Testis (tissue), 2 donors: Measurements from ENCODE around the gene PPA1.

Experiments used
- POLR2A ChIP-seq: fragments of 450-650 bp; IDR thresholded peaks from one replicate; pipeline ENCODE4 v1.6.1; 2017; ENCODE audit warnings: antibody characterized with exemption, mild to moderate bottlenecking, moderate library complexity
- TF ChIP-seq, protein P1 (sequence below), 3 experiments: fragments of 450-650 bp in 2 of 3; fragments of 200-600 bp in 1 of 3; sonication (generic) in 1 of 3; IDR thresholded peaks; one replicate each; pipeline ENCODE4 v1.5.1; 2016 to 2019; ENCODE audit warnings: antibody characterized with exemption in 3 of 3, mild to moderate bottlenecking in 2 of 3, moderate library complexity in 1 of 3

DNA sequence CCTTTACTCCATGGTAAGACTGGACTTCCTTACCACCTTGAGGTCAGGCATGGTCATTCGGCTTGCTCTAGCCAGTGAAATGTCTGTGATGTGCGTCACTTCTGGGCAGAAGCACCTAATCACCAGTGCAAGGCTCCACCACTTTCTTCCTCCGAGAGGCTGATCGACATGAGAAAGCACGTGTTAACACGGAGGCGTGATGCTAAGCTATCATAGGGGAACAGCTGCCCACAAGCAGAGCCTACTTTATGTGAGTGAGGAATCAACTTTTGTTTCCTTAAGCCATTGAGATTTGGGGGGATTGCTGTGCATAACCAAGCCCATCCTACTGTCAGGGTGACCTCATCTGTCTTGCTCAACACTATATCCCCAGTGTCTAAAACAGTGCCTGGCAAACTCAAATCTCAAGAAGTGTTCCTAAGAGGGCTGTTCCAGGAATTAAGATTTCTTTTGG lies 39.8 kb downstream of the PPA1 start:
- TF ChIP-seq, protein P1, sequence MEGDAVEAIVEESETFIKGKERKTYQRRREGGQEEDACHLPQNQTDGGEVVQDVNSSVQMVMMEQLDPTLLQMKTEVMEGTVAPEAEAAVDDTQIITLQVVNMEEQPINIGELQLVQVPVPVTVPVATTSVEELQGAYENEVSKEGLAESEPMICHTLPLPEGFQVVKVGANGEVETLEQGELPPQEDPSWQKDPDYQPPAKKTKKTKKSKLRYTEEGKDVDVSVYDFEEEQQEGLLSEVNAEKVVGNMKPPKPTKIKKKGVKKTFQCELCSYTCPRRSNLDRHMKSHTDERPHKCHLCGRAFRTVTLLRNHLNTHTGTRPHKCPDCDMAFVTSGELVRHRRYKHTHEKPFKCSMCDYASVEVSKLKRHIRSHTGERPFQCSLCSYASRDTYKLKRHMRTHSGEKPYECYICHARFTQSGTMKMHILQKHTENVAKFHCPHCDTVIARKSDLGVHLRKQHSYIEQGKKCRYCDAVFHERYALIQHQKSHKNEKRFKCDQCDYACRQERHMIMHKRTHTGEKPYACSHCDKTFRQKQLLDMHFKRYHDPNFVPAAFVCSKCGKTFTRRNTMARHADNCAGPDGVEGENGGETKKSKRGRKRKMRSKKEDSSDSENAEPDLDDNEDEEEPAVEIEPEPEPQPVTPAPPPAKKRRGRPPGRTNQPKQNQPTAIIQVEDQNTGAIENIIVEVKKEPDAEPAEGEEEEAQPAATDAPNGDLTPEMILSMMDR (IDR thresholded peaks at IDR 0.05): no peak
- no peak for TF ChIP-seq POLR2A
